Measurements from ENCODE around the gene CLDN4.

The CLDN4 gene

DNA sequence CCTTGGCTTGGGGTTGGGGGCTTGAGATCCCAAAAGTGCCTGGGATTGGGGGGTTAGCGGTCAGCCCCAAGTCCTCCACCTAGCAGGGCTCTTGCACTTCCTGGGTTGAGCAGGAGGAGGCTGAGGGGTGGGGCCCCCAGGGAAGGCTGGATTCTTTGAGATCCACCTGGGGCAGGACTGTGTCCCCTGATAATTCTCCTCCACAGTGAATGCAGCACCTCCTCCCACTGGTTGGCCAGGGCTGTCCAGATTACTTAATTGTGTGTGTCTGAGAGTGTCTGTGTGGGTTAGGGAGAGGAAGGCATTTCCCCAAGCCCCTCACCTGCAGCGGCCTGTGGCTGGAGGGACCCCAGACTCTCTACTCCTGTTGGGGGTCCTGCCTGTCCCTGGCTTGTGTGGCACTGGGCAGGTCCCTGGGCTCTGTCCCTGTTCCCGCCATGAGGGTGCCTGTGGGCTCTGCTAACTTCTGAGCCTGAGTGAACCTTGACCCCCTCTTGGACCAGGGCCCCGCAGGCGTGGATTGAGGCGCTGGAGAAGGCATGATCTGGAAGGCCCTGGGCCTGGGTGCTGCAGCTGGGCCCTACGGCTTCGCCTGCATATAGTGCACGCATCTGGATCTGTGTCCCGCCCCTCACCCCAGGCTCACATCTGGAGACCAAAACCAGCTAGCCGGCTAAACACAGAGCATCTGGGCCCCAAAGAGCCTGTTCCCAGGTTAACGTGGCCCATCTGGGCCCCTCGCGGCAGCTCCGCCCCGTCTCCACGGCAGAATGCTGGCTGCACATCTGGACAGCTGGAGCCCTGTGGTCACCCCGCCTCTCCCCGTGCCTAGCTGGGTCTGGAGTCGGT, 40.6 kb downstream of the CLDN4 start:
- no peak for DNase-seq (ENCODE audit: low read depth in 1 of 2, low spot score in 1 of 2)

DNA sequence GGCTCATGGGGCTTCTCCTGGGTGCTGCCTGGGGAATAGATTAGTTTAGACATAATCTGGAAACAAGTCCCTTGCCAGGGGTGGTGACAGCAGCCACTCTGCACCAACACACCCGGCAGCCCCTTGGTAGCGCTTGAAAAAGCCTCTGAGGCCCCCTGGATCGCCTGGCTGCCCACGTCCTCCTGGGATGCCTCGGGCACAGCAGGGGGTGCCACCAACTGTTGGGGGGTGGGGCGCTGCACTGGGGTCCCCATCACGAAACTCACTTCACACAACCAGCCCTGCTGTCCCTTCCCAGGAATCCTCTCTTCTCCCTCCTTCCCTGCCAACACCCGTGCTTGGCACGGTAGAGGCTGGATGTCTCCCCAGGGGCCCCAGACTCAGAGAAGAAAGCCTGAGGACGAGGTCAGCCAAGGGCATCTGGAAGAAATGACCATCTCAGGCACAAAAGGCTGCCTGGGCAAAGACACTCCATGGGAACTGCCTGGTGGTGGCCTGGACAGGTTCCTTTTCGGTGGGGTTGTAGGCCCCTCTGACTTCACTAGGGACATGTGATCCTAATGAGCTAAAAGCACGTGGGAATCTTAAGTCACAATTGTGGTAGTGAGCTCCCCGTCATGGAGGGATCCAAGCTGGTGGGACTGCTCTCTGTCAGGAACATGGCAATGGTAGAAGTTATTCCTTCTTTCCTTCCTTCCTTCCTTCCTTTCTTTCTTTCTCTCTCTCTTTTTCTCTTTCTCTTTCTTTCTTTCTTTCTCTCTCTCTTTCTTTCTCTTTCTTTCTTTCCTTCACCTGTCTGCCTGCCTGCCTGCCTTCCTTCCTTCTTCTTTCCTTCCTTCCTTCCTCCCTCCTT, 41.5 kb downstream of the CLDN4 start:
- DNase-seq (ENCODE audit: low read depth in 1 of 2, low spot score in 1 of 2), result no peak

DNA sequence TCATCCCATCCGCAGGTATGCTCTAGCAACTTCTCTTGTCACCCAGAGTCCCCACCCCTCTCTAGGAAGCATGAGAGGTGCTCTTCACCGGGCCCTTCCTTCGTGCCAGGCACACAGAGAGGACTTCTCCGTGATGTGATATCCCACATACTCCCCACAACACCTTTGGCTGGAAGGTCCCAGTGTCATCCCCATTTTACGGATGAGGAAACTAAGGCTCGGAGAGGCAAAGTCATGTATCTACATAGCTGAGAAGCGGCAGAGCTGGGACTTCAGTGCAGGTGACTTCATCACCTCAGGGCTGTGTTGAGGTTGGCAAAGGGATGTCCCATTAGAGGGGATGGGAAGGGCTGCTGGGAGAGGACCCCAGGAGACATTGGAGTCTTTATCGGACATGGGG, 45.6 kb downstream of the CLDN4 start:
- no peak for DNase-seq (ENCODE audit: low read depth in 1 of 2, low spot score in 1 of 2)

DNA sequence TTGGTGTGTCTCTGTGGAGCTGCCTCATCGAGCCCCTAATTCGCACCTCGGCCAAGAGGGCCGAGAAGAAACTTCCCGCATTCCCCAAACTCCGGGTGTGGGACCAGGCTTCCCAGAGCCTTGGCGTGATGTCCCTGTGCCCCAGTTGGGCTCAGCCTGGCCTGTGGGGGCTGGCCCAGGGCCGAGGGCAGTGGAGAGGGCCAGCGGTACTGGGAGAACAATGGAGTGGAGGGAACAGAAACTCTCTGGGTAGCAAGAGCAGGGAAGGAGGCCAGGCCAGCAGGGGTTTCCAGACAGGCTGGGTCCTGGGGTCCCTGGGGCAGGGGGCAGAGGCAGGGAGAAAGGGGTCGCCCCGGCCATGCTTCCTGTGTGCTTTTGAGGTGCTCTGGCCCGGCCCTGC, 46.2 kb downstream of the CLDN4 start:
- no peak for DNase-seq (ENCODE audit: low read depth in 1 of 2, low spot score in 1 of 2)

DNA sequence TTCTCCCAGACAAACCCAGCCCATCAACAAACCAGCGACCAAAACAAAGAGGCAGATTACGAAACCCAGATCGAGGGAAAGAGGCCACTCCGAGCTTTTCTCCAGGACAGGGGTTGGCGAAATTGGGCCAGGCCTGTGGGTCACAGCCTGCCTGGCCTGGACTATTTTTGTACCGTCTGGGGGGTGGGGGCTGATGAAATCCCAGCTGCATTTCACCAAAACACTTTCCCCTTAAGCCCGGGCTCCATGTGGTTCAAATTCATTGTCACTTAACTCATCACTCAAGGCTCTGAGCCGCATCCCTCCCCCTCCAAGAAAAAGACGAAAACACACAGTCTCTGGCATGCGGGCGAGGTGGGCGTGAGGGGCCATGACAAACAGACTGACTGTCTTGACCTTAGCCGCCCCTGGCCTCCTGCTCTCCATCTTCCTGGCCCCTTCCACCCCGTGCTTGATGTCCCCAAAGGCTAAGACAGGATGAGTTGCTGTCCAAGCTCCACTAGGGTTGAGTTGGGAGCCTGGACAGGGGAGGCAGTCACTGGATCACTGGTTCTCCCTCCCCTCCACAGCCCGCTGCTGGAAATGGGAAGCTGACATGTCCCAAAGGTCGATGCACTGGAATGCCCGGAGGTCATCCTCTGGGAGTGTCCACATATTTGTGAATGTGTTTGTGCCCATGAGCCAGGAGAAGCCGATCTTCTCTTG, 49.3 kb downstream of the CLDN4 start:
- no peak for DNase-seq (ENCODE audit: low read depth in 1 of 2, low spot score in 1 of 2)

DNA sequence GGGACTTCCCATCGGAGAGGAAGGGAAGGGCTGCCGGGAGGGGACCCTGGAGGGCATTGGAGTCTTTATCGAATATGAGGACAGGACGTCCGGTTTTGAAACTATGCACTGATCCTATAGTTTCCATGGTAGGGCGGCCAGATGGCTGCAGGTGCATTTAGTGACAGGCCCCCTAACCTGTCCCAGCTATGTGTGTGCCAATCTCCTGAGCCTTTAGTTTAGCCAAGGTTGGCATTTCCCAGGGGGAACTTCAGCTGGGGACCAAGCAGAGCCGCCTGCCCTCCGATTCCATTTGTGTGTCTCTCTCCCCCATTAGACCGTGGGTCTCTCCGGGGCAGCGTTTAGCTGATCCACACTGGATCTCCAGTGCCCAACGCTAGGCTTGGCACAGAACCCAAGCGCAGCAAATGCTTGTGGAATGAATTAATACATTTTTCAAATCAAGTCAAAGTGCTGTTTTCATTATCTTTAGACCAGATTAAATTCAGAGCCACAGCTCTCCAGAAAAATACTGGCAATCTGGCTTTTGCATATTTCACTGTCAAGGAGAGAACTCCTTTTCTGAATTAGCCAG, 50.0 kb downstream of the CLDN4 start:
- no peak for DNase-seq (ENCODE audit: low read depth in 1 of 2, low spot score in 1 of 2)

DNA sequence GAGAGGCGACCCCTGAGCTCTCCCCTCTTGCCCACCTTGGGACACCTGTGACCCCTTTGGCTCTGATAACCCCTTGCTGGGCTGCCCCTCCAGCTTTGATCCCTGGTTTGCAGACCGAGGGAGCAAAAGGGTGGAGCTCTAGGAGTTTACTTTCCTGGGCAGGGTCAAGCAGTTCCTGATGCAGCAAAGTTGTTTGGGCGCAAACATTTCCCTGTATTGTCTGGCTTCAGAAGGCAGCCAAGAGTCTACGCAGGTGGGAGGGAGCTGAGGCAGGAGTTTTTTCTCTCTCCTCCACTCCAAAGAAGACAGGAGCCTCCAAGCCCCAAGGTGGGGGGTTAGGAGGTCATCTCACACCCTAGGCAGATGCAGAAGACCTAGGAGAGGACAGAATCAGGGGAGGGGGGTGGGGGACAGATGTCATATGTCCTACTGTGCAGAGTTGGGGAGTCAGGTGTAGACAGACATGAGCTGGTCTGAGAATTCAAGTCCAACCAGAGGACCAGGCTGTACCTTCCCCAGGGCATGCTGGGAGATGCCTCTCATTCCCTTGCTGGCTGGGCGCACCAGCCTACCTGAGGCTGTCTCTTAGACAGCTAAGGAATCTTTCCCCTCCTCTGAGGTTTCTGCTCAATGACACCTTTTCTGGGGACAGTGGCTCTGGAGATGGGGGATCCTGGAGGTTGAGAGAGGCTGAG, 50.7 kb downstream of the CLDN4 start:
- DNase-seq (ENCODE audit: low read depth in 1 of 2, low spot score in 1 of 2), result no peak

DNA sequence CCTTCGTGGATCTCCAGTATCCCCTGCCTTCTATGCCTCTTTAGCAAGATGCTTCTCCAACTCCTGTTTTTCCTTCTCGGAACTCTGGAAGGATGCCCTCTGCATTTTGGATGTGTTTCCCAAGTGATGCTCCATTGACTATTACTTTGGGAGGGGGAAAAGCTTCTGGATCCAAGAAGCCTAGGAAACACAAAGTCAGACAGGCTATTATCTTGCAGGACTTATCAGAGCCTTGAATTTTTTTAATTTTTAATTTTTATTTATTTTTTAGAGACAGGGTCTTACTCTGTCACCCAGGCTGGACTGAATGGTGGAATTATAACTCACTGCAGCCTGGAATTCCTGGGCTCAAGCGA, 51.2 kb downstream of the CLDN4 start:
- no peak for DNase-seq (ENCODE audit: low read depth in 1 of 2, low spot score in 1 of 2)
